Measurements from ENCODE around the gene SULT1C4.
"Not testable (repeated sequence)": the region's sequence is repeated elsewhere in the genome, so short reads cannot be mapped to it uniquely, and the experiment has no call there.

SULT1C4 gene

GRCh38 chr2:108413711-108414095 lies 35.9 kb downstream of the SULT1C4 start:
- no peak for DNase-seq (ENCODE audit: low read depth, low spot score)

- no peak for DNase-seq (ENCODE audit: low read depth, low spot score)
These were observed 36.6 kb downstream of the SULT1C4 start for GRCh38 chr2:108414256-108414876.

- DNase-seq (ENCODE audit: low read depth, low spot score): no peak
These were observed 37.2 kb downstream of the SULT1C4 start for GRCh38 chr2:108414945-108415344.

- peak; percentile 26 for DNase-seq (ENCODE audit: low read depth, low spot score)
These were observed 39.5 kb downstream of the SULT1C4 start for GRCh38 chr2:108417254-108417653.

GRCh38 chr2:108418416-108418815 lies 40.7 kb downstream of the SULT1C4 start:
- no peak for DNase-seq (ENCODE audit: low read depth, low spot score)

GRCh38 chr2:108423067-108423466 lies 45.3 kb downstream of the SULT1C4 start:
- no peak for DNase-seq (ENCODE audit: low read depth, low spot score)

GRCh38 chr2:108423502-108424251 lies 45.9 kb downstream of the SULT1C4 start:
- no peak for DNase-seq (ENCODE audit: low read depth, low spot score)

- DNase-seq (ENCODE audit: low read depth, low spot score): no peak
These were observed 50.7 kb downstream of the SULT1C4 start for GRCh38 chr2:108428286-108429009.

GRCh38 chr2:108435578-108435977 lies 57.8 kb downstream of the SULT1C4 start:
- DNase-seq (ENCODE audit: low read depth, low spot score): not testable (repeated sequence)

- DNase-seq (ENCODE audit: low read depth, low spot score): no peak
These were observed 59.2 kb downstream of the SULT1C4 start for GRCh38 chr2:108436976-108437375.
